IPS DF 4.7 (cell line): ENCODE results near the gene FOXP2.
"Not testable (repeated sequence)": the region's sequence is repeated elsewhere in the genome, so short reads cannot be mapped to it uniquely, and the experiment has no call there.

ENCODE experiments used
- DNase-seq: peaks from one replicate; pipeline ENCODE4 v3.0.0-alpha.2; 2013; ENCODE audit warnings: low spot score; ENCODE audit errors: extremely low read depth

Gene FOXP2

DNA sequence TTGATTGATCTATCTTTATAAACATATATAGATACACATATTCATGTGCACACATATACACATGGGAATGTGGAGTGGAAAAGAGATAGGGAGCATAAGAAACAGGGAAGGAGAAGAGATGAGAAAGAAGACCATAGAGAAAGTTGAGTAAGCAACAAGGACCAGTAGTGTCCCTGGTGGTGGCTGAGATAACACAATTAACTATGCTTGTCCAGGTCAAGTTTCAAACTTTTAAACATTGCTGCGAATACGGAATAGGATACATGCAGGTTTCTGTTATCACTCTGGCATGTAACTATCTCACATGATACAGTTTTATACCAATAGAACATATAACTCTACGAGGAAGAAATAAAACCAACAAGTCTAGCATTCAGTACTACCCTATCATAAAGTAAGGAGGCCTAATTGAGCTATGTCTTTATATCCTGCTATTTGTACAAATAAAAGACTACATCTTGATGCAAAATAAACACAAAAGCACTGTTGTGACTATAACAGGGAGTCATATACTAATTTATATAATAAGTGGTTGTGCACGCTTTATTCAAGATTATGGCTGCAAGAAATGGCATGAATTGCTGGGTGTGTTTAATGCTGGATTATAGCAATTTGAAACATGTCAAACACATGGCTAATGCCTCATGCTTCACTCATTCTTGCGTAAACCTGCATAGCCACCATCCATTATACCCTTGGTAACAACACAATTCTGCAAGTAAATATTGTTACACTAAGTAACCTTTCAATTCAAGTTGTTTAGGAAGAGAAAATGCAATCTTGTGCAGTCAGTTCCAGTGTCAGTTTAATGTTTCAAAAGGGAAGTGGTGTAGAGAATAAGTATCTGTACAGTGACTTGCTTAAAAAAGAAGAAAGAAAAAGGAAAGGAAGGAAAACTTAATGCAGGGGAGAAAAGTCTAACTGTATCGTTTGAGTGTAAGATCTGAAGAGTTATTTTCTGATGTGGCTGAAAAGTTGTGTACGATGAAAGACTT, 8.2 kb downstream of the FOXP2 start:
- no peak for DNase-seq

DNA sequence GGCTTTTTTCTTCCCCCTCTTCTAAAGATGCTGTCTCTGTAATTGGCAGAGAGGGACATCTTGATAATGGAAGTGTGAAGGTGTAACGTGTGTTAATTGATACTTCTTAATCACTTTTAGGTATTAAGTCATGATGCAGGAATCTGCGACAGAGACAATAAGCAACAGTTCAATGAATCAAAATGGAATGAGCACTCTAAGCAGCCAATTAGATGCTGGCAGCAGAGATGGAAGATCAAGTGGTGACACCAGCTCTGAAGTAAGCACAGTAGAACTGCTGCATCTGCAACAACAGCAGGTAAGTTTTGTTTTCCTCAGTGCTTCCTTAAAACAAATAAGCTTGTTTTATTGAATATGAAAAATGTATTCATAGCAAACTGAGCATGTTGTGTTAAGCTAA, 11.8 kb downstream of the FOXP2 start:
- DNase-seq, result no peak

DNA sequence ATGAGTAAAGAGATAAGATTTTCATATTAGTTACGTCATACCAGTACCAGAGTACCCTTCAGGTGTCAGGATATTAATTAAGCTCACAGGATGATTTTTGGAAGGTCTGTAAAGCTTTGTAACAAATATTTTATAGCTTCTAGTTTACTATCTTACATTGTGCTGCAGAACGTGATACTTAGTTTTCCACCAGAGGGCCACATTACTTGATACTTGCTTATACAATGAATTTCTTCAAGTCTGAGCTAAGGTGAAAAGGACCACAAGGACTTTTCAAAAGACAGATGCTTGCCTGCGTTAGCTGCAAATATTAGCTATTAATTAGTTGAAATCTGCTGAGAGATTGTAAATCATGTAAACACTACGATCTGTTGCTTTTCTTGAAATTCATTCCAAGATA, 12.2 kb downstream of the FOXP2 start:
- no peak for DNase-seq

DNA sequence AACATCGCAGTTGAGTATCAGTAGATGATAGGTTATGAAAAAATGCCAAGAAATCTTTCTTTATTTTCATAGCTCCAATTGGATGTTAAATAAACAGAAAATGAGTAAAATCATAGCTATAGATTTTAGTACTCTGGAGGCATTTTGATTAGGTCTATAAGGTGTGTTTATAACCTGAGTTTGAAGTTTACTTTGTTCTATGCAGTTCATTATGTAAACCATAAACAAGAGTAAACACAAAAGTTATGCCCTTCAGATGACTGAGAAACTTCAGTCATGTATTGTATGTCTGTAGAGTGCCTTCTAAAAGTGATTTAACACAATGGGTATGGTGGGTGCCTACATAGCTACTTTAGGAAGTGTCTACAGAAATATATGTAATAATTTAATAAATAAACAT, 13.6 kb downstream of the FOXP2 start:
- DNase-seq, result no peak

DNA sequence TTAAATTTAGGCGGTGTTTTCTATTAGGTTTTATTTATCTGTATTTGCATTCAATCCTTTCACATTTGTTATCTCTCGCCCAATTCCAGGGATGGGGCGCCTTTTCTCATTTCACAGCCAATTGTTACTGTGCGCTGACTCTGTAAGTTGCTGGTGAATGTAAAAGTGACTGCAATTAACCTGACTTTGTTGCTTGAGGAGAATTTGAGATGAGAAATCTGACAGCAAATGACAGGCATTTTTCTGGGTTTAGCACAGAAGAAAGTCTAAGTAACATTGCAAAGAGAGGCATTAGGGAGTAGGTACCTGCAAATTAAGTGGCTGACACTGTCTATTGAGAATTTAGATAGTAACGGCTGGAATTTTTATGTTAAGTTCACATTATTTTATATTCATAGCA, 16.6 kb downstream of the FOXP2 start:
- DNase-seq, result no peak

DNA sequence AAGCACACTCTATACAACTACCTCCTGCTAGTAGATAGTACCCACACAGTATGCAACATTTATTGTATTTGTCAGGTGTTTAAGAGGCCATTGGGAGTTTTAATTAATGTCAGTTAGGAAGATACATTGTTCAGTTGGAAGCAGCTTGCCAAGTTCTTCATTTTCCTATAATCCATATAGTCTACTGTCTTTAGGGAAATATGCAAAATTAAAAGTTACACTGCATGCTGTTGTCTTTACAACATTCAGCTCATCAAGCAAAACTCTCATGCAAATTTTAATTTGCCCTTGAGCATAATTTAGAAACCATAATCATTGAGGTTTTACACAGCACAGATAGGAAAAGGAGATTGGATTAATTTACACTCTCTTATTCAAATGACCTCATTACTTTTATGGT, 17.4 kb downstream of the FOXP2 start:
- no peak for DNase-seq

DNA sequence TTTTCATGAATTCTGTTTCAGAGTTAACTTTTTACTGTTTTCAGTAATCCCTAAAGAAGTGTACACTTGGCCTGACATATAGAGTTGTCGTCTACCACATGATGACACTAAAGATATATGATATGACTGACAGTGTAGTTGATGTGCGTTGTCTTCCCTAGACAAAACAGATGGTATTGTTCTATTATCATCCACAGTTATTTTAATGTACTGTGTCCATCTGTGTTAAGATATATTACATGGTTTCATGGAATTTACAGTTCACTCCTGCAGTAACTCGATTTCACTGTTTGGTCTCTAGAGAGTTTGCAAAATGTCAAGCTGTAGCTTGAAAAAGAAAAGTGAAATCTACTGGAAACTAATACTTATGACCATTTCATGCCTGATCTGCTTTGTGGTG, 18.1 kb downstream of the FOXP2 start:
- DNase-seq, result no peak

DNA sequence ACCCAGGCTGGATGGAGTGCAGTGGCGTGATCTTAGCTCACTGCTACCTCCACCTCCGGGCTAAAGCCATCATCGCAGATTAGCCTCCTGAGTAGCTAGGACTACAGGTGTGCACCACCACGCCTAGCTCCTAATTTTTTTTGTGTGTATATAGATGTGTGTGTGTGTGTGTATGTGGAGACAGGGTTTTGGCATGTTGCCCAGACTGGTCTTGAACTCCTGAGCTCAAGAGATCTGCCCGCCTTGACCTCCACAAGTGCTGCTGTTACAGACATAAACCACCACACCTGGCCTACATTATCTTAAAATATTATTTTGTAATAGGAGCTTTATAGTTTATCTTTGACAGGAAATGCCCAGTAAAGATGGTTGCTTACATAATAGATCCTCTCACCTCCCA, 25.0 kb downstream of the FOXP2 start:
- no peak for DNase-seq

DNA sequence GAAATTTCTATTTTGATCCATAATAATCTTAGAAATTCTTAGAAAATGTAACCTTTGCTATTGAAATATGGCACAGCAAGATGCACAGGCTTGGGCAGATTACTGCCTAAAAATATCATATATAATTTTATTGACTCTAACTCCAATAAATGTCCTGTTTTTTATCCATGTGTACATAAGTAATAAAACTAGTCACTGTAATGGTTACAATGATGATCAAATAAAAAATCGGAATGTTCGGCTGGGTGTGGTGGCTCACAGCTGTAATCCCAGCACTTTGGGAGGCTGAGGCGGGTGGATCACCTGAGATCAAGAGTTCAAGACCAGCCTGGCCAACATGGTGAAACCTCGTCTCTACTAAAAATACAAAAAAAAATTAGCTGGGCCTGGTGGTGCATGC, 26.3 kb downstream of the FOXP2 start:
- not testable (repeated sequence) for DNase-seq

DNA sequence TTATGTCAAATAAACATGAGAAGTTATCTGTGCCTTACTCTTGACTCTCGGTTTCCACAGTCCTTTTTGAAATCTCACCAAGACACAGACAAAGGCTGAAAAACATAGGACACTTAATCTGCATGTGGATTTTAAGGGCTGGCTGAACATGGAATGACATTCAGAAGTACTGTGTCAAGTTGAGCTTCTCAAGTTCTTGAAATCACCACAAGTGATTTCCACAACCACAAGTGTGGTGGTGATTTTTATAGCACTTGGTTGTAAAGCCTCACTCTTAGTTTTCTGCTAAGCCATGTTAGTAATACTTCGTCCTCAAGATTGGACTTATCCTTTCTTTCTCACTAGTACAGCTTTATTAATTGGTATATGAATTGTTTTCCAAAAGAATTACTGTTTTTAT, 29.6 kb downstream of the FOXP2 start:
- DNase-seq, result no peak

DNA sequence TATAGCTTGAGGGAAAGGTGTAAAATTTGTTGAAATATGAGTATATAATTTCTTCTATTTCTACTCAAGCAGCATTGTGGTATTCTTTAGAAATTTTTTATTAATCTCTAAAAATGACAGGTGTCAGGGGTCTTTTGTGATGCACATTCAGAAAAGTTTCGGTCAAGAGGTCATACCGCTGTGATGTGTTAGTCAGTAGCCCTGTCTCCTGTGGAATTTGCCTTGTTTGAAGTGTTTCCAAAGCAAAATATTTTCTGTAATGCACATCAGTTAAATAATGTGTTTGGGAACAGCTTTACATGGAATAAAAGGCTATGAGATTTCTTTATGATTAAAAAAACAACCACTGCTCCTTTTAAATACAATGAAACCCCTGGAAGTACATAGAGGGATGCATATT, 35.8 kb downstream of the FOXP2 start:
- no peak for DNase-seq

DNA sequence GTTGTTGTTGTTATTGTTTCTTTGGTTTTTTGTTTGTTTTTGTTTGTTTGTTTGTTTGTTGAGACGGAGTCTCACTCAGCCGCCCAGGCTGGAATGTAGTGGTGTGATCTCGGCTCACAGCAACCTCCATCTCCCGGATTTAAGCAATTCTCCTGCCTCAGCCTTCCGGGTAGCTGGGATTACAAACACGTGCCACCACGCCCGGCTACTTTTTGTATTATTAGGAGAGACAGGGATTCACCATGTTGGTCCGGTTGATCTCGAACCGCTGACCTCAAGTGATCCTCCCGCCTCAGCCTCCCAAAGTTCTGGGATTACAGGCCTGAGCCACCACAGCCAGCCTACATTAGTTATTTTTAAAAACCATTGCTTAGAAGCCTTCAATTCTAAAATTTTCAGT, 45.0 kb downstream of the FOXP2 start:
- no peak for DNase-seq

DNA sequence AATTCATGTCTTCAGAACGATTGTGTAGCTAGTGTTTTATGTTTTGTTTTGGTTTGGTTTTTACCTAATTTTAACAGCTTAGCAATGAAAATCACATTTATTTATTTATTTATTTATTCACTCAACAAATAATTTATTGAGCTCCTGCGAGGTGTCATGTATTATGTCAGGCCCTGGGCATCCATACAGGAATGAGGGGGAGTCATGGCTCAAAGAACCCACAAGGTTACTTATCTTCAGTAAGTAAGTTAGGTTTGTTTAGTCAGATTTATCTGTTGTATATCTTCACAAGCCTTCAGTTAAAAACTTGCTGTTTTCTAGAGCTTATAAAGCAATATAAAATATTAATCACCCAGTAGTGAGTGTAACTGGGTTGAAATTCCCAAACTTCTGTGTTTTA, 45.4 kb downstream of the FOXP2 start:
- no peak for DNase-seq

DNA sequence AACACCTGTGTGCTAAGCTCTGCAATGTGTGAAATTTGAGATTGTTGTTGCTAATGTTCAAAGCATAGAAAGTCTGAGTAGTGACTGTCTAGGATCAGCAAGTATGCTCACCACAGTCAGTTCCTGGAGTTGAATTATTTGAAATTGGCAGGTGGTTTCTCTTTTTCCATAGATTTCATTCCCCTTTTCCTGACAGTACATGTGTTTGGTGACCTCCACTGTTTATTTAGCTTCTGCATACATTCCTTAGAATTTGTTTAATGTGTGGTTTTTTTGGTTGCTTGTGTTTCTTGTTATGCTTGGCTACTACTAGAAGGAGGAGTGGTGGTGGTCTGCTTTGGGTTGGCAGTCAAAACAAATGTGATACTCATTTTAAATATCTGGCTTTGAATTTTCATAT, 52.3 kb downstream of the FOXP2 start:
- no peak for DNase-seq

DNA sequence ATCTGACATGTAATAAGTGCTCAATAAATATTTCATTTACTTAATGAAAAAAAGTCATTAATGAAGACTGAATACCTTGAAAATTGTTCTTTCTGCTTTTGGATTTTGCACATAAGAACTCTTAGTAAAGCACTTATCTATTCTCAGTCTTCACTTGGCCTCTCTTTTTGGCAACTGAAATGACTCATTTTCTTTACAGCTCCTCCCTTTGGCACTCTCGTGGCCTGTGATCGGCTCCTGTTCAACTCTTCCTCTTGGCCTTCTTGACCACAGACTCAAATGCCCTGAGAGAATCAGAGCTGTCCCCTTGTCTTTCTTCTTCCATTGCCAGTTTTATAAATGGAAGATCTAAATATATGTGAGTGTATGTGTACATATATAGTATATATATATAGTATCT, 54.2 kb downstream of the FOXP2 start:
- no peak for DNase-seq

DNA sequence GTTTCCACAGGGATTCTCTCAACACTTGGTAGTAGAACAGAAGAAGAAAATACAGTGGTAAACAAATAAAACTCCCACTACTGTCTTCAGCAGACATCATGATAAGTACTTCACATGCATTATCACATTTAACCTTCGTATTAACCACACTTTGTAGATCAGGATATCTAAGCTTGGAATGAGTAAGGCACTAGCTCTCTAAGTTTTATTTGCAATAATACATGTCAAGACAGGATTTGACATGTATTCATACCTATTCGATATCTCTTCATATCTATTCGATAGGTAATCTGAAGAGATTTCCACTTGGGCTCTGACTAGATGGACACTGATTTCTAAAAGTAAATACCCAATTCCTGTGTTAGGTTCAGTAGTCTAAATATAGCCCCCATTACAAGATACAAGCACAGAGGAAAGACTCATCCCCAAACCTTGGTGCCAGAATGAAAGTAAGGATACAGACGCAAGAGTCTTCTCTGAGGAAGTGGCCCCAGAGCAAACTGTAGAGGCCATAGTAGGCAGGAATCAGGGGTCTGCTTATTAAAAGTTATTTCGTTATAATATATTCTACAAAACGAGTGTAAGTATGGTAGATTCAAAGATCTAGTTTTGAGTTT, 58.4 kb downstream of the FOXP2 start:
- no peak for DNase-seq

DNA sequence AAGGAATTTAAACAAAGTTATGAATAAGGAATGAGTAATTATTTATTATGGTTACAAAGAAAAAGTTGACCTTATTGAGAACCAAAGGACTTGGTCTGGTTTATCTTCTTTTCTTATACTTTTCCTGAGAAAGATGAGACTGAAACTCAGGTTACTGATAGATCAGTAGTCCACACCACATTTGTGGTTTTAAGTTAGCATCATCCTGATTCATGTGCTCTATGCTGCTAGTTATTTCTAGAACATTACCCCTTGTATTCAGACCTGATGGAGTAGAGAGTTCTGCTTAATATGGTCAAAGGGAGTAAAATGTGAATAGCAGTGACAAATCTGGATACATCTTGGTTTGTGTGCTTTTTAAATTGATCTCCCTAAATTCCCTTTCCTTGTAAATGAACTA, 63.8 kb downstream of the FOXP2 start:
- no peak for DNase-seq

DNA sequence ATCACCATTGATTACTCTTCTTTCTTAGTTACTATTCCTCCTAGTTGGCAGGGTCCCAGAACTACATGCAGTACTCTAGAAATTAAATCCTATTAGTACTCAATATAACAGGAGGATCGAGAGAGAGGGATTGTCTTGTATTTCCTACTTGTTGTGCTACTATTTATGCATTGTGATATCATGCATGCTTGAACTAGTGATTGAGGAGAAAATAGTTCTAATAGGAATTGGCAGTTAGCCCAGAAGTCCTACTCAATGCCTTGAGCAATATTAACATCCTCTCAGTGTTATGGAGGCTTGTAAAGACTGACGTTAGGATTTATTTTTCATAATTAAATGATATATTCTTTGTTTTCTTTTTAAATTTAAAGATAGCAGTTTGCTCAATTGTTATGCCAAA, 67.4 kb downstream of the FOXP2 start:
- DNase-seq, result no peak

DNA sequence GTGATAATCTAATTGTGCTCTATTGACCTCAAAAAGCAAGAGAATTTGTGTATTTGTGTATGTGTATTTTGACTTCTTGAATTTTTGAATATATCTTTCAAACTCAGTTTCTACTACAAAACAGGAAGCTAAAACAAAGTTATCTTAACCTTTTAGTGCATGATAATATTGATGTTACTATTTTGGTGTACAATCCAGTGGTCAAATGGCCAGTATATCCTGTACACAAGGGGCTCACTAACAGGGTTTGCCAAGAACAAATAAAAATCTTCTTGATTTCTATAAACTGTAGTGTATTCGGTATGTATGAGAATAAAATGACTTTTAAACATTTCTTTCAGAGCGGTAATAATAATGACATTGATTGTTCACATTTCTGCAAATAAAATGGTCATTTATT, 69.6 kb downstream of the FOXP2 start:
- DNase-seq, result no peak

DNA sequence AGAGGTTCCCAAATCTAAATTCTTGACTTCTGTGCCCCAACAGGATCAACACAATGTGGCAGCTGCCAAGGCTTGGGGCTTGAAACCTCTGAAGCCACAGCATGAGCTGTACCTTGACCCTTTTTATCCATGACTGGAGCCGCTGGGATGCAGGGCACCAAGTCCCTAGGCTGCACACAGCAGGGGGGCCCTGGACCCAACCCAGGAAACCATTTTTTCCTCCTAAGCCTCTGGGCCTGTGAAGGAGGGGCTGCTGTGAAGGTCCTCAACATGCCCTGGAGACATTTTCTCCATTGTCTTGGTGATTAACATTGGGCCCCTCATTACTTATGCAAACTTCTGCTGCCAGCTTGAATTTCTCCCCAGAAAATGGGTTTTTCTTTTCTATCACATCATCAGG, 72.6 kb downstream of the FOXP2 start:
- DNase-seq, result no peak

DNA sequence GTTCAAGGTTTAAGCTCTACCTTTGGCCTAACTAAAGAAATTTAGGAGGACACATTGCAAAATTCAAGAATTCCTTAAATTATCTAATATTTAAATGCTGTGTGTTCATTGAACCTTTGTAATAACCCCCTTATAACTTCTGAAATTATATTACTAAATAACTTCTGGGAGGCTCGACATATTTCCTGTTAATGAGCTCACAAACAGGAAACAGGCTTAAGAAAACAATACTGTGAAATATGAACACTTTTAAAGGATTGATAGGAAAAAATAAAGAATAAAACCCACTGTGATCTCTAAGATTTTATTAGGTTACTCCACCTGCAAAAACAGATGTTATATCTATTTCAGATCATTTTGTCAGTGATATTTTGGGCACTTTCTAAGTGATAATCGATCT, 74.1 kb downstream of the FOXP2 start:
- DNase-seq, result no peak

DNA sequence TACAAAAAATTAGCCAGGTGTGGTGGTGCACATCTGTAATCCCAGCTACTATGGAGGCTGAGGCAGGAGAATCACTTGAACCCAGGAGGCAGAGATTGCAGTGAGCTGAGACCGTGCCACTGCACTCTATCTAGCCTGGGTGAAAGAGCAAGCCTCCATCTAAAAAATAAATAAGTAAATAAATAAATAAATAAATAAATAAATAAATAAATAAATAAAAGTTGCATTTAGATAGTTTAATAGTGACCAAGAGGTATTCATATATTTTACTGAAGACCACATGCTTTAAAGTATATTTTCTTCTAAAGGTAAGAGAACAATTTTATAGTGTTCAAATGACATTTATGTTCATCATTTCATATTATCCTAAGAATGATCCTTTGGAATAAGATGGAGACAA, 82.9 kb downstream of the FOXP2 start:
- DNase-seq, result not testable (repeated sequence)
